Hypothalamus (tissue), 51 donors: ENCODE data around the gene ACSBG1.
"Not testable (repeated sequence)": the region's sequence is repeated elsewhere in the genome, so short reads cannot be mapped to it uniquely, and the experiment has no call there.

Experiments used
- DNase-seq, 51 donors: peaks; one replicate each; lab custom pipeline; 2025; lab: John Stamatoyannopoulos, UW

ACSBG1 gene

GRCh38 chr15:78255421-78256043 is 21.2 kb upstream of the ACSBG1 start:
- DNase-seq, result no peak

DNA sequence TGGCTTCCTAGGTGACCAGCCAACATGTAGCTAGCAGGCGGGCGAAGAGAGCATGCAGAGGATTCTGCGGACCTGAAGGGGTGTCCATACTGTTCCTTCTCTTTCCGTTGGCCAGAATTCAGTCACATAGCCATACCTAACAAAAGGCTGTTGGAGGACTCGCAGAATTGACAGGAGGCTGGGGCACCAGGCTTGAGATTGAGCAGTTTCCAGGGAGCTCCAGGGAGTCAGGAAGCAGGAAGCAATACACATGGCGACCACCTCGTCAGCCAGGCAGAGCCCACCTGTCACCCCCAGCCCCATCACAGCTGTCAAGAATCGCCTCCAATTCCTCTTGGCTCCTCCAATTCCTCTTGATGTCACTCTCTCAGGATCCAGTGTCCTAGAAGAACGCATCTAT is 16.8 kb upstream of the ACSBG1 start:
- DNase-seq, result no peak

GRCh38 chr15:78249131-78249530 is 14.8 kb upstream of the ACSBG1 start:
- no peak for DNase-seq

DNA sequence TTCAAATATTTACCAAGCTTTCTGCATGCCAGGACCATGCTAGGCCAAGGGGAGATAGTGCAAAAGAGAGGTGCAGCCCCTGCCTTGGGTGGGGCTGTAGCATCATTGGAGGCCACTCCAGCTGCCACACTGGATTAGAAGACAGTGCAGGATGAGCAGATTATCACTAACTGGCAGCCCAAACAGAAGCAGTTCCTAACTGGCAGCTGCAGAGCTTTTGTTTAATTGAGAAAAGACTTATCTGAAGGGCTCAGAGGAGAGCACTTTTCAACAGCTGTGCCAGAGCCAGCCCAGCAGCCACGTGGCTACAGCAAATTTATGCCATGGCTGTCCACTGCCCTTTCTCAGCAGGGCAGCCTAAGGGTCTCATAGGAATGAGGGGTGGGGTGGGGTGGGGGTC is 13.5 kb upstream of the ACSBG1 start:
- no peak for DNase-seq

- DNase-seq, result not testable (repeated sequence)
These were observed 11.7 kb upstream of the ACSBG1 start for GRCh38 chr15:78245976-78246620.

DNA sequence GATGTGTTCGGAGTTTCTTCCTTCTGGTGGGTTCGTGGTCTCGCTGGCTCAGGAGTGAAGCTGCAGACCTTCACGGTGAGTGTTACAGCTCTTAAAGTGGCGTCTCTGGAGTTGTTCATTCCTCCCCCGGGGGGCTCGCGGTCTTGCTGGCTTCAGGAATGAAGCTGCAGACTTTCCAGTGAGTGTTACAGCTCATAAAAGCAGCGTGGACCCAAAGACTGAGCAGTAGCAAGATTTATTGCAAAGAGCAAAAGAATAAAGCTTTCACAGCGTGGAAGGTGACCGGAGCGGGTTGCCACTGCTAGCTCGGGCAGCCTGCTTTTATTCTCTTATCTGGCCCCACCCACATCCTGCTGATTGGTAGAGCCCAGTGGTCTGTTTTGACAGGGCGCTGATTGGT is 11.0 kb upstream of the ACSBG1 start:
- not testable (repeated sequence) for DNase-seq

DNA sequence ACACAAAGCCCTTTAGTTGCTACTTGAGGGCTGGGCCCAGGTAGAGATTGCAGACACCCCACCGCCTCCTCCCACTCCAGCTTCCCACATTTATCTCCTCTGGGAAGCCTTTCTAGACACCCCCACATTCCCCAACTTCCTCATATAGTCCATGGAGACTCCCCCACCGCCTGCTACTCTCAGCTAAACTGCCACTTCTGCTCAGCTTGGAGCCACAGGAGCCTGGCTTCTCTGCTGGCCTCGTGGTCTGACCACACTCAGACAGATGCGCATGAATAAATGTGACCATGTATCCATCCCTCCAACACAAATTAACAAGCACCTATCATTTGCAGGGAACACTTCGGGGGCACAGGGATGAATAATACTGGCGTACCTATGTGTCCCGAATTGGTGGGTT is 10.5 kb upstream of the ACSBG1 start:
- DNase-seq, result no peak

DNA sequence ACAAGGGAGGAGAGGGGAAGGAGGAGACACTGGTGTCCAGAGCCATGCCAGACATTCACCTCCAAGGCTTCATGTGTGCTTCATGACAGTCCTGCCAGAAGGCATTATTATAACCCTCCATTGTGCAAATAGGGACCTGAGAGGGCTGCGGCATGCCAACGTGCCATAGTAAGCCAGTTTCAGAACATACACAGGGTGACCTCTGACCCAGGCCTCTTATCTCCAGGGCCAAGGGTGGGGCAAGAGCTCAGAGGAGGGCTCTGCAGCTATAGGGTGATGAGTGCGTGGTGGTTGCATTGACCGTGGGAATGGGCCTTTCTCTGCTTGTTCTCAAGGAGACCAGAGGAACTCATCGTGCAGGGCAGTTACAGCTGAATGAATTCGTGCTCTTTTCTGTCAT is 9.7 kb upstream of the ACSBG1 start:
- DNase-seq, result no peak

GRCh38 chr15:78243491-78243941 is 9.2 kb upstream of the ACSBG1 start:
- DNase-seq, result peak in 27 of 51 donors; percentile 8 to 59 (median 40)

- no peak for DNase-seq
These were observed 8.7 kb upstream of the ACSBG1 start for GRCh38 chr15:78243058-78243457.

DNA sequence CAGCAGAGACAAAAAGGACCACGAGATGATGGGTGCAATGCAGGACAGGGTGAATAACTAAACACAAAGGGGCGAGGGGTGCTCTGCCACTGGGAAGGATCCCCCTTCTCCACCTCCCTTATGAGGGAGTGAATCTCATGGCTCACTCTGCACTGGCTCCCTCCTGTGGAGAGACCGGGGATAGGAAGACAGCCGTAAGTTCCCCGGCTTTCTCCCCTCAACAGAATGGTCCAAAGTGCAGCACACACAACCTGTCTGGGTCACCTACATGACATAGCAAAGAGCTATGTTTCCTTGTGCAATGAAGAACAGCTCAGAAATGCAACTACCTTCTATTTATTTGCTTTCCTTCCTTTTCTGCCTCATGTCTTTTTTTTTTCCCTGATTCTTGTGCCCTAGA is 7.8 kb upstream of the ACSBG1 start:
- DNase-seq, result peak in 8 of 51 donors; percentile 7 to 33 (median 20)

GRCh38 chr15:78241017-78241416 is 6.7 kb upstream of the ACSBG1 start:
- peak; percentile 7 to 91 (median 73) for DNase-seq

- no peak for DNase-seq
These were observed 5.4 kb upstream of the ACSBG1 start for GRCh38 chr15:78239811-78240210.

DNA sequence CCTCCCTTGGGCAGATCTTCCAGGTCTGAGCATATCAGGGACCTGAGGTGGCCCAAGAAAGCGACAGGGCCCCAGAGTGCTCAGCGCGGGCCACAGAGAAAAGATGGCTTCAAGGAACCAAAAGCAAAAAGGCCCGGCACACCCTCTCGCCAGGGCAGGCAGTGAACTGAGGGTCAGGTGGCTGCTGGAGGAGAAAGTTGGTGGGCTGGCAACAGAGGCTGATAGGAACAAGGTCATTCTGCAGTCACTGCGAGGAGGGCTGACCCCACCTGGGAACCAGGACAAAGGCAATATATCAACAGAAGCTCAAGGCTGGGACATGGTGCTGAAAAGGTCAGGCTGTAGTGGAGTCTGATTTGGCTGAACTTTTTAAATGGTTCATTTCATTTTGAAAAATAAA is 2.8 kb upstream of the ACSBG1 start:
- DNase-seq, result no peak

- no peak for DNase-seq
These were observed 2.1 kb upstream of the ACSBG1 start for GRCh38 chr15:78236491-78236890.

DNA sequence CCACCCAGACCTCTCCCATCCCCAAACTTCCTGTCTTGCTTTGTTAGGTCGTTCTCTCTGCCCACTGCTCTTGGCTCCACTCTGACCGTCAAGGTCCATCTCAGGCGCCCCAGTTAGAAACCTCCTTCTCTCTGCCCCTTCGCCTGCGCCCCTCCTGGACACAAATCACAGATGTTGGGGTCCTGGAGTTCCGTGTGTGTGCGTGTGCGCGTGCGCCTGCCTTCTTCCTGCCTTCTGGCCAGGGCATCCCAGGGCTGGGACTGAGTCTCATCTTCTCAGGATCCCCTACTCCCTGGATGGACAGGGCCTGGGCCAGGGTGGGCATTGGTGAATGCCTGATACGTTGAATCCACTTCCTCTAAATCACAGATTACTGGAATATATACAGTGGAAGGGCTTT is 869 bp downstream of the ACSBG1 start:
- no peak for DNase-seq

DNA sequence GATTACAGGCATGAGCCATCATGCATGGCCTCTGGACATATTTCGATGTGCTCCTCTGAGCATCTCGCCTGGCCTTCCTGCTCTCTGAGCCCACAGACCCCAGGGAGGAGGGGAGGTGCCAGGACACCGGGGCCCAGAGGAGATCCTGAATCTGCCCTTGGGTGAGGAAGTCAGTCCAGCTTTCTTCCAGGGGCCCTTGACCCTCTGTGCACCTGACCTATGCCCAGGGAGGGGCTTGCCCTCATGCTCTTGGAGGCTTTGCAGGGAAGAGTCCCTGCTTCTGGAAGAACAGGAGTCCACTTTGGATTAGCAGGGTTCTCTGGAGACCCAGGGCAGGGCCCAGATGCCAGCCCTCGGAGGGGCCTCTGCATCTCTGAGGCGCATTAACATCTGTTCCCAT is 1.4 kb downstream of the ACSBG1 start:
- DNase-seq, result no peak

DNA sequence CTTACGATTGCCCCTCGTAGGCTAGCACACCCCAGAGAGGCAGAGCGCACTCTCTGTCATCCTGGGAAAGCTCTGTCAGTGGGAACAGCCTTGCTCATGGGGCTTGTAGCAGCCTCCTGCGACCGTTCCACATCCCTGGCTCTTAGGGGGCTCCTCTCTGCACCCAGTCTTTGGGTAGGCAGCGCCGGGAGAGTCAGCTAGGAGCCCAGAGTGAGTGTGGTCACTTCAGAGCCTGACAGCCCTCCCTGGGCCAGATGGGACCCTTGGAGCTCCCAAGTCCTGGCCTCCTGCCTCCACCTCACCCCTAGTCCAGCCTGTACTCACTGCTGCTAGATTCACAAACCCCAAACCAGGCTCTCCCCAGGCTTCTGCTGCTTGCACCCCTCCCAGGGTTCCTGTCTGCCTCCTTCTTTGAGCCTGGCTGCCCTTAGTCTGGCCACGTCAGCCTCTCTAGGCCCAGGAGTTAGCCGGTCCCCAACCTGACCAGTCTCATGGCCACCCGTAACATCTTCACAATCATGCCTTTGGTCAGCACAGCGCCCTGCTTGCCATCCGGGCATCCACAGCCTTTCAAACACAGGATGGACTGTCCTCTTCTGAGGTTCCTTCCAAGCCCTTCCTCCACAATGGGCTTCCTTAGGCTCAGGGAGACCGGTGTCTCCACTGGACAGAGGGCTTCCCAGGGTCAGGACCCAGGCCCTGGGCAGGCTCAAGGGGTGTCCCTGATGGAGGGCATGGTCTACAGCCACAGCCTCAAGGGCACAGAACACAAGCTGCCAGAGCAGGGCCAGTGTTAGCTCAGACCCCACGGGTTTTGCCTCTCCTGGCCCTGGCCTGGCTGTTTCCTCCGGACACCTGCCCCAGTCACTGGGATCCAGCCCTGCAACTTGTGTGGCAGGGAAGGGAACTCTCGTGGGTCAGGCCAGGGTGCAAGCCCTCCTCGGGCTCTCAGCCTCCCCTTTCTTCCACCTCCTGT is 4.6 kb downstream of the ACSBG1 start:
- DNase-seq, result no peak

- no peak for DNase-seq
These were observed 5.9 kb downstream of the ACSBG1 start for GRCh38 chr15:78228356-78228996.

DNA sequence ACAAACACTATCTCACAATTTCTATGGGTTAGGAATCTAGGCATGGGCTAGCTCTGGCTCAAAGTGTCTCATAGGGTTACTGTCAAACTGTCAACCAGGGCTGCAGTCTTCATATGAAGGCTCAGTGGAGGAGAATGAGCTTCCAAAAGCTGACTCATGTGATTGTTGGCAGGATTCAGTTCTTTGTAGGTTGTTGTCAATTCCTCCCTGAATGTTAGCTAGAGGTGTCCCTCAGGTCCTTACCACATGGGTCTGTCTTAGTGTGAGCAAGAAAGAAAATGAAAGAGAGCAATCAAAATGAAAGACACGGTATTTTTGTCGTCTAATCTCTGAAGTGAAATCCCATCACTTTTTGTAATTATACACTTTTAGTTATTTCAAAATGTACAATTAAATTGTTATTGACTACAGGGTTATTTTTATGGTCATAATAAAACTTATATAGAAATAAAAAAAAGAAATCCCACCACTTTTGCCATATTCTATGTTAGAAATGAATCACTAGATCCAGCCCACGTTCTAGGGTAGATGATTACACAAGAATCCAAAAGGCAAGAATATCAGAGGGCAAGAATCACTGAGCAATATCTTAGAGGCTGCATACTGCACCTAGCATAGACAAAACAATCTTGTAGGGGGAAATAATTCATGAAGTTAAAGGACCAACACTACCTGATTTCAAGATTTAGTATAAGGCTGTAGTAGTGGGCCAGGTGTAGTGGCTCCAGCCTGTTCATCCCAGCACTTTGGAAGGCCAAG is 8.4 kb downstream of the ACSBG1 start:
- DNase-seq, result no peak
